ENCODE data around the gene ANKRD9.
"Not testable (repeated sequence)": the region's sequence is repeated elsewhere in the genome, so short reads cannot be mapped to it uniquely, and the experiment has no call there.

ANKRD9 gene

GRCh38 chr14:102551995-102552705, 42.6 kb upstream of the ANKRD9 start:
- H3K4me3 ChIP-seq (ENCODE audit: low read depth, low read length) = no peak overlapping the region

DNA sequence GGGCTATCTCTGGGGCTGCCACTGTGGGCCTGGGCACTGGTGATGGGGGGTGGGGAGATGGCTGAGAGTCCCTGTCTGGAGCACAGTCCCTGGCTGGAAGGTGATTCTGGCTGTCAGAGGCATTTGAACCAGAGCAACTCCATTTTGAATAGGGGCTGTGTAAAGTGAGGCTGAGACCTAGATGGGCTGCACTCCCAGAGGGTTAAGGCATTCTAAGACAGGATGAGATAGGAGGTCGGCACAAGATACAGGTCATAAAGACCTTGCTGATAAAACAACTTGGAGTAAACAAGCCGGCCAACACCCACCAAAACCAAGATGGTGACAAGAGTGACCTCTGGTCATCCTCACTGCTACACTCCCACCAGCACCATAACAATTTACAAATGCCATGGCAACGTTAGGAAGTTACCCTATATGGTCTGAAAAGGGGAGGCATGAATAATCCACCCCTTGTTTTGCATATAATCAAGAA, 41.4 kb upstream of the ANKRD9 start:
- H3K36me3 ChIP-seq; H3K27me3 ChIP-seq (ENCODE audit: insufficient read depth, low read depth, severe bottlenecking); H3K4me3 ChIP-seq (ENCODE audit: low read depth, low read length); DNase-seq; H3K27ac ChIP-seq; H3K9me3 ChIP-seq (ENCODE audit: severe bottlenecking): not testable (repeated sequence)

More at GRCh38 chr14:102551995-102552705, 42.6 kb upstream of the ANKRD9 start:
- Histone ChIP-seq H3K9me3 (ENCODE audit: severe bottlenecking) (peaks cover 3% of the 10 kb centered on the region), H3K27ac (peak overlapping the region; percentile 50), H3K27me3 (ENCODE audit: insufficient read depth, low read depth, severe bottlenecking) (no peaks in the 10 kb centered on the region), H3K36me3 (0 out of 2 replicates have a peak, but pooled peaks cover 4% of the 10 kb centered on the region)
- DNase-seq = no peak
- no peak for TF ChIP-seq CTCF (IDR thresholded peaks at IDR 0.05; ENCODE audit: low read depth, low read length)

DNA sequence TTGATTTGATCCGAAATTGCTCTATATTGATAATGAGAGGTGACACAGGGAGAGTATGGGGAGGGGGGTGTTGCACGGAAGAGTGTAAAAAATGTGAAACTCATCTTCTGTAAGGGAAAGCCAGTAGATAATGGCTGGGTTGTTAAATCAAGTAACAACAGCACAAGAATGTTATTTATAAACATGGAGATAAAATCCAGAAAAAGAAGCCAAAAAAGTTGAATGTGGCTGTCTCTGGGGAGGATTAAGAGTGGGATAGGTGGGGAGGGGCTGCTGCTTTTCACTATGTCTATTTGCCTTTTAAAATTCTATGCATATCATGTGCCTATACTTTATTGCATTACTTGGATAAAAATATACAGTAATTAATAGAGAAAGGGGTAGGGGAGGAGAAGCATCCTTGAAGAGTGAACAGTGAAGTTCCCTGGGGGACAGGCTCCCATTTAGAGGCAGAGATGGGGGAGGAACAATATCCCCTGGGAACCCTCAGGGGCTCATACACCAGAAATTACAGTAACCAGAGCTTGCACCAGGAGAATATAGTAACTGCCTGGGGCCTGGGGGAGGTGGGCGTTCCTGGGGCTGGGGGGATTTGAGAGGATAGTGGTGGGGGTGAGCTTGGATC, 39.2 kb upstream of the ANKRD9 start:
- DNase-seq = no peak
- Histone ChIP-seq H3K27ac (no peak overlapping the region), H3K4me3 (ENCODE audit: low read depth, low read length) (no peak overlapping the region), H3K9me3 (ENCODE audit: severe bottlenecking) (peaks cover 3% of the 10 kb centered on the region), H3K27me3 (ENCODE audit: insufficient read depth, low read depth, severe bottlenecking) (no peaks in the 10 kb centered on the region), H3K36me3 (0 out of 2 replicates have a peak, but pooled peaks cover 4% of the 10 kb centered on the region)
- no peak for TF ChIP-seq CTCF (IDR thresholded peaks at IDR 0.05; ENCODE audit: low read depth, low read length)

DNA sequence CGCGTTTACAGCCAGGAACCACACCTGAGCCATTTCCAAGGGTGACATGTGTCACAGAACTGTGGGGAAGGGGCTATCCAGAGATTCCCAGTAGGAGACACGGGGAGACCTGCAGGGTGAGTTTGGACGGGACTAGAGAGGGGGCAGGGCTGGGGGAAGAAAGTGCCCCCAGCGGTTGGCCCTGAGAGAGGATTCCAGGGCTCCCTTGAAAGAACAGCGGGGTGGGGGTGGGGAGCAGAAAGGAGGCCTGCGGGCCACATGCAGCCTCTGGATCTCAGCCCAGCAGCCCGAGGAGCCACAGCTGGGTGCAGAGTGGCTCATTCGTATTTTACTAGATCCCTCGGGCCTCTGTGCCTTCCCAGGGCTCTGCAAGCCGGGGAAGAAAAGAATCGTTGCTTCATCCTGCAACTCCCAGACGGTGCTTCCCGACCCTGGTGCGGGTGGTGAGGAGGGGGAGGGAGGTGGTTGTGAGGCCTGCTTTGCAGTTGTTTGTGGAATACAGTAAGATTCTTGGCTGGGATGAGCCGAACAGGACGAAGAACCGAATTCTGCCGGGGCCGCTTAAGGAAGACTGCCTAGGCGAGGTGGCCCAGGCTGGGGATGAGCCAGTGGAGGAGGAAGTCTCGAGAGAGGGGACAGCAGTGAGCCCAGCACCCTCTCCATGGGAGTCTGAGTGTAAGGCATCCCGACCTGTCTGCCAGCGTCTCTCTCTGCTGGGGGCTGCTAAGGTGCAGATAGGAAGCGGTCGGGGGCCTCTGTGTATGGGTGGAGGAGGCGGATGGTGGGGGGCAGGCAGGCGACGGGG, 36.1 kb upstream of the ANKRD9 start:
- DNase-seq = peak; percentile 79
- Histone ChIP-seq H3K4me3 (ENCODE audit: low read depth, low read length) (peak overlapping the region; percentile 69), H3K27ac (peak overlapping the region; percentile 98), H3K9me3 (ENCODE audit: severe bottlenecking) (peaks cover 3% of the 10 kb centered on the region), H3K36me3 (no peaks in the 10 kb centered on the region), H3K27me3 (ENCODE audit: insufficient read depth, low read depth, severe bottlenecking) (no peaks in the 10 kb centered on the region)
- peak; percentile 32; the same call in 1 of the 2 replicates for TF ChIP-seq CTCF (IDR thresholded peaks at IDR 0.05; ENCODE audit: low read depth, low read length)

DNA sequence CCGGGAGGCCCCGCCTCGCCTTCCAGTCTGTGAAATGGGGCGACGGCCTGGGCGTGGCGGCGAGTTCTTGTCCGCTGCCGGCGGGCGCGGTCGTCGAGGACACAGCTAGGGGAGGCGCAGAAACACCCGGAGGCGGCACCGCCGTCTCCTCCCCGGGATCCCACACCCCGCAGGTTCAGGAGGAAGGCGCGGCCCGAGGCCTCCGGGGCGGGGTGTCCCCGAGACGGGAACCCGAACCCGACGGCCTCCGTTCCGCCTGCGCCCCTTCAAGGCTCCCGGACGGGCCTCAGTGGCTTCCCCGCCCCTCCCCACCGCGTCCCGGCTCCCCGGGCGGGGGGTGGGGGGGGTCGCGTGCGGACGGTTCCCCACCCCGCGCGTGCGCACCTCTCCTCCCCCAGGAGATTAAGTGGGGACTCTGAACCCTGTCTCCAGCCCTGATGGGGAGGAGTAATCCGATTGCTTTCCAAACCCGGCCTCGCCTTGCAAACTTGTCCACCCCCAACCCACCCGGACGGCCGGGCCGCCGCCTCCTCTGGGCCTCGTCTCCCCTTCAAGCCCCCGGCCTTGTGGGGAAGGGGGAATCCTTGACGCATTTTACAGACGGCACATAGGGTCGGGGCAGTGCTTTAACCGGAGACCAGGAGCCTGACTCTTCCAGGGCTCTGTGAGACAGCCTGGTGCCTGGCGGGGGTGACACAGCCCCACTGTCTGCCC, 35.3 kb upstream of the ANKRD9 start:
- H3K4me3 ChIP-seq (ENCODE audit: low read depth, low read length) = peak overlapping the region; percentile 69

More for the DNA sequence above, 35.3 kb upstream of the ANKRD9 start:
- no peaks in the 10 kb centered on the region for H3K27me3 ChIP-seq (ENCODE audit: insufficient read depth, low read depth, severe bottlenecking)
- TF ChIP-seq CTCF (IDR thresholded peaks at IDR 0.05; ENCODE audit: low read depth, low read length) = no peak
- H3K9me3 ChIP-seq (ENCODE audit: severe bottlenecking) = peaks cover 3% of the 10 kb centered on the region
- no peaks in the 10 kb centered on the region for H3K36me3 ChIP-seq
- DNase-seq = peak; percentile 92
- H3K27ac ChIP-seq = peak overlapping the region; percentile 98

Data from WERI-Rb-1 (cell line).